ENCODE data around the gene GUCD1. TPM values are rescaled to one million over a fixed set of nuclear protein-coding genes. Genes with fewer than 3 reads are reported as not detected.

Gene GUCD1
- polyA plus RNA-seq, 2 of the 4 experiments (the other 2 are of a cell fraction): 37.1 to 43.5 TPM

DNA sequence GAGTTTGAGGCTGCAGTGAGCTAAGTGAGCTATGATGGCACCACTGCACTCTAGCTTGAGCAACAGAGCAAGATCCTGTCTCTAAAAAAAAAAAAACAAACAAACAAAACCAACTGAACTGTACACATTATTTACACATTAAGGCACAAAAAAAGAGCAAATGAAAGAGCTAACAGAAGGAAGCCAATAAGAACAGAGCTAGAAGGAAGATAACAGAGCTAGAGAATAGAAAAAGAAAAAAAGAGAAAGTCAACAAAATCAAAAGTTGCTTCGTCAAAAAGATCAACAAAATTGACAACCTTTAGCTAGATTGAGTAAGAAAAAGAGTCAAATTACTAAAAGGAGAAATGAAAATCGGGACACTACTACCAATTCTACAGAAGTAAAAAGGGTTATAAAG, 25.0 kb downstream of the GUCD1 start (continued):
- TF ChIP-seq TP53 (CRISPR knock-in tag; IDR thresholded peaks at IDR 0.05) (no peak), SREBF2 (IDR thresholded peaks at IDR 0.05) (no peak)
- TF ChIP-seq, protein P1, sequence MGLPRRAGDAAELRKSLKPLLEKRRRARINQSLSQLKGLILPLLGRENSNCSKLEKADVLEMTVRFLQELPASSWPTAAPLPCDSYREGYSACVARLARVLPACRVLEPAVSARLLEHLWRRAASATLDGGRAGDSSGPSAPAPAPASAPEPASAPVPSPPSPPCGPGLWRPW (IDR thresholded peaks at IDR 0.05): no peak

DNA sequence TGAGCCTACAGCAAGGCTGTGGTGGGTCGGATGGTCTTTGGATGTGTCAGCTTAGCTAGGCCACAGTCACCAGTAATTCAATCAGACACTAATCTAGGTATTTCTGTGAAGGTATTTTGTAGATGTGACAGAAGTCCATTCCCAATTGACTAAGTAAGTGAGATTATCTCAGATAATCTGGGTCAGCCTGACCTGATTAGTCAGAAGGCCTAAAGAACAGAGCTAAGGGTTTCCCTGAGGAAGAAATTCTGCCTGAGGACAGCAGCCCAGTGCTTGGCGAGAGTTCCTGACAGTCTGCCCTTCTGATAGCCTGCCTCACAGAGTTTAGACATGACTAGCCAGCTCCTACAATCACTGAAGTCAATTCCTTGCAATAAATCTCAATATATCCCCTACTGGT, 28.7 kb downstream of the GUCD1 start:
- 58% methylated on average over 2 of the region's 2 CpGs for WGBS (ENCODE audit: missing lambda C conversion rate)
- peaks cover 12% of the 10 kb centered on the region for H3K4me1 ChIP-seq
- ChIA-PET POLR2A (no interaction called here), CTCF (interaction anchor here (0.6 to 2.2 kb wide), 18 partner anchors 8 to 775 kb away, joined by 3 to 6 read pairs (median 4); no protein-coding TSS in a partner anchor)
- no peak for ATAC-seq
- no peak overlapping the region for H3K4me2 ChIP-seq
- no peaks in the 10 kb centered on the region for H3K9me3 ChIP-seq
- TF ChIP-seq EP300 (IDR thresholded peaks at IDR 0.05): no peak
- TF ChIP-seq TFCP2L1 (CRISPR knock-in tag; IDR thresholded peaks at IDR 0.05): no peak
- no peak overlapping the region for H3K27ac ChIP-seq
- FAIRE-seq: no peak
- H3K4me3 ChIP-seq: no peak overlapping the region
- no peak for DNase-seq (ENCODE audit: low read depth in 1 of 2, low spot score in 1 of 2)

DNA sequence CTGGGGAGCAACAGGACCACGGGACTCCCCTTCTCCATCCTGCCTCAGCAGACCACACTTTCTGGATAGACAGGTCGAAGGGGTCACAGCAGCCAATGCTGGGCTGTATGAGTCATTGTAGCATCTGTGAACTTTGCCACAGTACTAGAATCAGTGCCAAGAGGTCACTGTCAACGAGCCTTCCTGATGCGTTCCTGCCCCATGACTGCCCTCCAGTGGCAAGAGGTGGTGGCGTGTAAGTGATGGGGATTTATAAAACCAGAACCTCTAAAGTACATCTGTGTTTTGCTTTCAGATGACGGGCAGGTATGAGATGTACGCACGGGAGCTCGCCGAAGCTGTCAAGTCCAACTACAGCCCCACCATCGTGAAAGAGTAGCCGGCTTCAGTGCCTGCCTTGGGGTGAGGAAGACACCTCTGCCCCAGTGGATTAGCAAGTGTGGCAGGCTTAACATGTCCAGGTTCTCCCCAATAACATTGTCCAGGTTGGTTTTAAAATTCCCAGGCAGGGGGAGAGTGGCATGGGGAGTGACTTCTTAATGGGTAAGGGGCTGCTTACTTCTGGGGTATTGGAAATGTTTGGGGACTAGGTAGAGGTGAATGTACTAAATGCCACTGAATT, 29.4 kb downstream of the GUCD1 start:
- Histone ChIP-seq H3K27ac (no peak overlapping the region), H3K4me2 (peak overlapping the region; percentile 27; the same call in 2 of the 3 replicates), H3K9me3 (no peaks in the 10 kb centered on the region), H3K4me3 (no peak overlapping the region), H3K4me1 (peaks cover 12% of the 10 kb centered on the region)
- TF ChIP-seq CHD2 (IDR thresholded peaks at IDR 0.05; ENCODE audit: low read length, partially characterized antibody): no peak
- TF ChIP-seq, protein P2, sequence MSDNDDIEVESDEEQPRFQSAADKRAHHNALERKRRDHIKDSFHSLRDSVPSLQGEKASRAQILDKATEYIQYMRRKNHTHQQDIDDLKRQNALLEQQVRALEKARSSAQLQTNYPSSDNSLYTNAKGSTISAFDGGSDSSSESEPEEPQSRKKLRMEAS (IDR thresholded peaks at IDR 0.05): no peak
- TF ChIP-seq CEBPB (IDR thresholded peaks at IDR 0.05): no peak
- TF ChIP-seq FOSL2 (IDR thresholded peaks at IDR 0.05): no peak
- TF ChIP-seq FOSL2 (CRISPR knock-in tag; IDR thresholded peaks at IDR 0.05): peak; percentile 66
- TF ChIP-seq, protein P3, sequence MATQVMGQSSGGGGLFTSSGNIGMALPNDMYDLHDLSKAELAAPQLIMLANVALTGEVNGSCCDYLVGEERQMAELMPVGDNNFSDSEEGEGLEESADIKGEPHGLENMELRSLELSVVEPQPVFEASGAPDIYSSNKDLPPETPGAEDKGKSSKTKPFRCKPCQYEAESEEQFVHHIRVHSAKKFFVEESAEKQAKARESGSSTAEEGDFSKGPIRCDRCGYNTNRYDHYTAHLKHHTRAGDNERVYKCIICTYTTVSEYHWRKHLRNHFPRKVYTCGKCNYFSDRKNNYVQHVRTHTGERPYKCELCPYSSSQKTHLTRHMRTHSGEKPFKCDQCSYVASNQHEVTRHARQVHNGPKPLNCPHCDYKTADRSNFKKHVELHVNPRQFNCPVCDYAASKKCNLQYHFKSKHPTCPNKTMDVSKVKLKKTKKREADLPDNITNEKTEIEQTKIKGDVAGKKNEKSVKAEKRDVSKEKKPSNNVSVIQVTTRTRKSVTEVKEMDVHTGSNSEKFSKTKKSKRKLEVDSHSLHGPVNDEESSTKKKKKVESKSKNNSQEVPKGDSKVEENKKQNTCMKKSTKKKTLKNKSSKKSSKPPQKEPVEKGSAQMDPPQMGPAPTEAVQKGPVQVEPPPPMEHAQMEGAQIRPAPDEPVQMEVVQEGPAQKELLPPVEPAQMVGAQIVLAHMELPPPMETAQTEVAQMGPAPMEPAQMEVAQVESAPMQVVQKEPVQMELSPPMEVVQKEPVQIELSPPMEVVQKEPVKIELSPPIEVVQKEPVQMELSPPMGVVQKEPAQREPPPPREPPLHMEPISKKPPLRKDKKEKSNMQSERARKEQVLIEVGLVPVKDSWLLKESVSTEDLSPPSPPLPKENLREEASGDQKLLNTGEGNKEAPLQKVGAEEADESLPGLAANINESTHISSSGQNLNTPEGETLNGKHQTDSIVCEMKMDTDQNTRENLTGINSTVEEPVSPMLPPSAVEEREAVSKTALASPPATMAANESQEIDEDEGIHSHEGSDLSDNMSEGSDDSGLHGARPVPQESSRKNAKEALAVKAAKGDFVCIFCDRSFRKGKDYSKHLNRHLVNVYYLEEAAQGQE (IDR thresholded peaks at IDR 0.05): no peak
- TF ChIP-seq, protein P4, sequence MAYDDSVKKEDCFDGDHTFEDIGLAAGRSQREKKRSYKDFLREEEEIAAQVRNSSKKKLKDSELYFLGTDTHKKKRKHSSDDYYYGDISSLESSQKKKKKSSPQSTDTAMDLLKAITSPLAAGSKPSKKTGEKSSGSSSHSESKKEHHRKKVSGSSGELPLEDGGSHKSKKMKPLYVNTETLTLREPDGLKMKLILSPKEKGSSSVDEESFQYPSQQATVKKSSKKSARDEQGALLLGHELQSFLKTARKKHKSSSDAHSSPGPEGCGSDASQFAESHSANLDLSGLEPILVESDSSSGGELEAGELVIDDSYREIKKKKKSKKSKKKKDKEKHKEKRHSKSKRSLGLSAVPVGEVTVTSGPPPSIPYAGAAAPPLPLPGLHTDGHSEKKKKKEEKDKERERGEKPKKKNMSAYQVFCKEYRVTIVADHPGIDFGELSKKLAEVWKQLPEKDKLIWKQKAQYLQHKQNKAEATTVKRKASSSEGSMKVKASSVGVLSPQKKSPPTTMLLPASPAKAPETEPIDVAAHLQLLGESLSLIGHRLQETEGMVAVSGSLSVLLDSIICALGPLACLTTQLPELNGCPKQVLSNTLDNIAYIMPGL (CRISPR knock-in tag; IDR thresholded peaks at IDR 0.05; ENCODE audit: borderline replicate concordance): no peak
- TF ChIP-seq RARB (CRISPR knock-in tag; IDR thresholded peaks at IDR 0.05): no peak
- no peak for TF ChIP-seq ZC3H11A (IDR thresholded peaks at IDR 0.05)
- no peak for TF ChIP-seq NPAS2 (CRISPR knock-in tag; IDR thresholded peaks at IDR 0.05; ENCODE audit: borderline replicate concordance)
- TF ChIP-seq HEYL (CRISPR knock-in tag; IDR thresholded peaks at IDR 0.05): no peak
- TF ChIP-seq, protein P5, sequence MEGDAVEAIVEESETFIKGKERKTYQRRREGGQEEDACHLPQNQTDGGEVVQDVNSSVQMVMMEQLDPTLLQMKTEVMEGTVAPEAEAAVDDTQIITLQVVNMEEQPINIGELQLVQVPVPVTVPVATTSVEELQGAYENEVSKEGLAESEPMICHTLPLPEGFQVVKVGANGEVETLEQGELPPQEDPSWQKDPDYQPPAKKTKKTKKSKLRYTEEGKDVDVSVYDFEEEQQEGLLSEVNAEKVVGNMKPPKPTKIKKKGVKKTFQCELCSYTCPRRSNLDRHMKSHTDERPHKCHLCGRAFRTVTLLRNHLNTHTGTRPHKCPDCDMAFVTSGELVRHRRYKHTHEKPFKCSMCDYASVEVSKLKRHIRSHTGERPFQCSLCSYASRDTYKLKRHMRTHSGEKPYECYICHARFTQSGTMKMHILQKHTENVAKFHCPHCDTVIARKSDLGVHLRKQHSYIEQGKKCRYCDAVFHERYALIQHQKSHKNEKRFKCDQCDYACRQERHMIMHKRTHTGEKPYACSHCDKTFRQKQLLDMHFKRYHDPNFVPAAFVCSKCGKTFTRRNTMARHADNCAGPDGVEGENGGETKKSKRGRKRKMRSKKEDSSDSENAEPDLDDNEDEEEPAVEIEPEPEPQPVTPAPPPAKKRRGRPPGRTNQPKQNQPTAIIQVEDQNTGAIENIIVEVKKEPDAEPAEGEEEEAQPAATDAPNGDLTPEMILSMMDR (IDR thresholded peaks at IDR 0.05): peak; percentile 67
- TF ChIP-seq SMC3 (IDR thresholded peaks at IDR 0.05): peak; percentile 74
- TF ChIP-seq HDAC2 (IDR thresholded peaks at IDR 0.05): no peak
- TF ChIP-seq, protein P6, sequence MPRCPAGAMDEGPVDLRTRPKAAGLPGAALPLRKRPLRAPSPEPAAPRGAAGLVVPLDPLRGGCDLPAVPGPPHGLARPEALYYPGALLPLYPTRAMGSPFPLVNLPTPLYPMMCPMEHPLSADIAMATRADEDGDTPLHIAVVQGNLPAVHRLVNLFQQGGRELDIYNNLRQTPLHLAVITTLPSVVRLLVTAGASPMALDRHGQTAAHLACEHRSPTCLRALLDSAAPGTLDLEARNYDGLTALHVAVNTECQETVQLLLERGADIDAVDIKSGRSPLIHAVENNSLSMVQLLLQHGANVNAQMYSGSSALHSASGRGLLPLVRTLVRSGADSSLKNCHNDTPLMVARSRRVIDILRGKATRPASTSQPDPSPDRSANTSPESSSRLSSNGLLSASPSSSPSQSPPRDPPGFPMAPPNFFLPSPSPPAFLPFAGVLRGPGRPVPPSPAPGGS (IDR thresholded peaks at IDR 0.05): no peak
- TF ChIP-seq RAD21 (conservative IDR thresholded peaks at IDR 0.05 in 1 of 2, IDR thresholded peaks at IDR 0.05 in 1 of 2): peak; percentile 71 to 83
- no peak for TF ChIP-seq KDM1A (IDR thresholded peaks at IDR 0.05; ENCODE audit: low read depth)
- DNase-seq (ENCODE audit: low read depth in 1 of 2, low spot score in 1 of 2): peak; percentile 67 to 73
- CTCF ChIA-PET: interaction anchor here (0.6 to 2.2 kb wide), 17 partner anchors 9 to 774 kb away, joined by 3 to 6 read pairs (median 4); no protein-coding TSS in a partner anchor
- peak; percentile 84 to 85 for ATAC-seq
- WGBS (ENCODE audit: missing lambda C conversion rate): 0% methylated on average over 7 of the region's 12 CpGs
- POLR2A ChIA-PET: no interaction called here
- no peak for FAIRE-seq
